DOHH2 (cell line): ENCODE data around the gene MLH1.

ENCODE experiments used
- H3F3A ChIP-seq: fragments of 200-600 bp; sonication (generic), shearing (Covaris generic); 2 replicates; pipeline ENCODE4 v1.6.0; 2016; ENCODE audit warnings: antibody characterized with exemption, mild to moderate bottlenecking; ENCODE audit not compliant: control insufficient read depth, insufficient read depth
- H3K27ac ChIP-seq: fragments of 200-600 bp; sonication (generic); 2 replicates; pipeline ENCODE4 v1.5.1; 2014; ENCODE audit warnings: low read depth, mild to moderate bottlenecking, low read length, moderate library complexity
- H3K27me3 ChIP-seq: fragments of 200-600 bp; sonication (generic); 2 replicates; pipeline ENCODE4 v1.6.1; 2014; ENCODE audit warnings: mild to moderate bottlenecking, low read length, mixed read lengths; ENCODE audit not compliant: control insufficient read depth
- H3K36me3 ChIP-seq: fragments of 200-600 bp; sonication (generic); 2 replicates; pipeline ENCODE4 v1.6.1; 2014; ENCODE audit warnings: mild to moderate bottlenecking, low read length, moderate library complexity, mixed read lengths; ENCODE audit not compliant: control insufficient read depth
- H3K4me1 ChIP-seq: fragments of 200-600 bp; sonication (generic); 2 replicates; pipeline ENCODE4 v1.6.1; 2014; ENCODE audit warnings: mild to moderate bottlenecking, low read length, mixed read lengths; ENCODE audit not compliant: control insufficient read depth
- H3K4me2 ChIP-seq: fragments of 200-600 bp; sonication (generic); 2 replicates; pipeline ENCODE4 v1.6.0; 2014; ENCODE audit warnings: mild to moderate bottlenecking, low read length, moderate library complexity
- H3K4me3 ChIP-seq: fragments of 200-600 bp; sonication (generic); 2 replicates; pipeline ENCODE4 v1.5.1; 2014; ENCODE audit warnings: mild to moderate bottlenecking, low read length, mixed read lengths
- H3K79me2 ChIP-seq: fragments of 200-600 bp; sonication (generic); 2 replicates; pipeline ENCODE4 v1.6.1; 2014; ENCODE audit warnings: mild to moderate bottlenecking, low read length, mixed read lengths; ENCODE audit not compliant: control insufficient read depth
- H3K9me2 ChIP-seq: fragments of 200-600 bp; sonication (generic); replicated peaks from 2 replicates; pipeline ENCODE4 v1.6.1; 2014; ENCODE audit warnings: mild to moderate bottlenecking, low read length, mixed read lengths; ENCODE audit not compliant: control insufficient read depth
- H3K9me3 ChIP-seq: fragments of 200-600 bp; sonication (generic); 2 replicates; pipeline ENCODE4 v1.6.1; 2014; ENCODE audit warnings: antibody characterized with exemption, low read length, mixed read lengths; ENCODE audit not compliant: control insufficient read depth, insufficient read depth
- H4K20me1 ChIP-seq: fragments of 200-600 bp; sonication (generic); 2 replicates; pipeline ENCODE4 v1.6.0; 2014; ENCODE audit warnings: low read depth, mild to moderate bottlenecking, antibody characterized with exemption, low read length, moderate library complexity; ENCODE audit not compliant: control insufficient read depth, insufficient read depth
- EZH2phosphoT487 ChIP-seq: fragments of 200-600 bp; sonication (generic); IDR thresholded peaks from 2 replicates; pipeline ENCODE4 v1.6.1; 2017; ENCODE audit warnings: borderline replicate concordance, mild to moderate bottlenecking, antibody characterized with exemption, low read length, moderate library complexity, mixed read lengths
- TF ChIP-seq, protein P1 (sequence below): fragments of 200-600 bp; sonication (generic); IDR thresholded peaks from one replicate; pipeline ENCODE4 v1.5.1; 2014; ENCODE audit warnings: antibody characterized with exemption, mild to moderate bottlenecking, low read depth, low read length; ENCODE audit not compliant: poor library complexity, severe bottlenecking

Gene MLH1

DNA sequence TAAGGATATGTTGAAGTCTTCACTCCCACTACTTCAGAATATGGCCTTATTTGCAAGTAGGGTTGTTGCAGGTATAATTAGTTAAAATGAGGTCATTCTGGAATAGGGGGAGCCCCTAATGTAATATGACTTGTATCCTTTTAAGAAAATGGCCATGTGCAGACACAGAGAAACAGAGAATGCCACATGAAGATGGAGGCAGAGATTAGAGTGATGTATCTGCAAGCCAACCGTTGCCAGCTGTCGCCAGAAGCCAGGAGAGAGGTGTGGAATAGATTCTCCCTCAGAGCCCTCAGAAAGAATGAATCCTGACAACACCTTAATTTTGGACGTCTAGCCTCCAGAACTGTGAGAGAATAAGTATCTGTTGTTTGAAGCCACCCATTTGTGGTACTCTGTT is 37.2 kb upstream of the MLH1 start:
- Histone ChIP-seq H3K4me2 (no peak overlapping the region), H3K27me3 (no peaks in the 10 kb centered on the region), H3K4me3 (no peak overlapping the region), H3K79me2 (no peaks in the 10 kb centered on the region), H3K27ac (no peak overlapping the region), H4K20me1 (no peaks in the 10 kb centered on the region), H3K9me3 (no peaks in the 10 kb centered on the region), H3K36me3 (no peaks in the 10 kb centered on the region), H3K4me1 (peaks cover 12% of the 10 kb centered on the region), H3K9me2 (no peaks in the 10 kb centered on the region), H3F3A (no peaks in the 10 kb centered on the region)
- TF ChIP-seq, protein P1, sequence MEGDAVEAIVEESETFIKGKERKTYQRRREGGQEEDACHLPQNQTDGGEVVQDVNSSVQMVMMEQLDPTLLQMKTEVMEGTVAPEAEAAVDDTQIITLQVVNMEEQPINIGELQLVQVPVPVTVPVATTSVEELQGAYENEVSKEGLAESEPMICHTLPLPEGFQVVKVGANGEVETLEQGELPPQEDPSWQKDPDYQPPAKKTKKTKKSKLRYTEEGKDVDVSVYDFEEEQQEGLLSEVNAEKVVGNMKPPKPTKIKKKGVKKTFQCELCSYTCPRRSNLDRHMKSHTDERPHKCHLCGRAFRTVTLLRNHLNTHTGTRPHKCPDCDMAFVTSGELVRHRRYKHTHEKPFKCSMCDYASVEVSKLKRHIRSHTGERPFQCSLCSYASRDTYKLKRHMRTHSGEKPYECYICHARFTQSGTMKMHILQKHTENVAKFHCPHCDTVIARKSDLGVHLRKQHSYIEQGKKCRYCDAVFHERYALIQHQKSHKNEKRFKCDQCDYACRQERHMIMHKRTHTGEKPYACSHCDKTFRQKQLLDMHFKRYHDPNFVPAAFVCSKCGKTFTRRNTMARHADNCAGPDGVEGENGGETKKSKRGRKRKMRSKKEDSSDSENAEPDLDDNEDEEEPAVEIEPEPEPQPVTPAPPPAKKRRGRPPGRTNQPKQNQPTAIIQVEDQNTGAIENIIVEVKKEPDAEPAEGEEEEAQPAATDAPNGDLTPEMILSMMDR: no peak
- no peak for TF ChIP-seq EZH2phosphoT487

DNA sequence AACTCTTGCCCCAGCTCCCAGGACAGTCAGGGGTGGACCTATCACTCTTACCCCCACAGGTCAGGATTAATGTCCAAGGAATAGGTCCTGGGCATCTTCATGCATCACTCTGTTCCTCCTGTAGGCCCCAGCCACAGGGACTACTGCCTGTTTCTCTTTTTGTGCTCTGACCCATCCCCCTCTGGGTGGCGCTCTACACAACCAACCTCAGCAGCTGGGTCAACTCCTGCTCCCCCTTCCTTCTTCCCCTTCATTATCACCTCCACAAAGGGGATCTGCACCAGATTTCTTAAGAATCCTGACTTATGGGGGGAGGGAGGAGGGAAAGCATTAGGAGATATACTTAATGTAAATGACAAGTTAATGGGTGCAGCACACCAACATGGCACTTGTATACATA is 36.3 kb upstream of the MLH1 start:
- TF ChIP-seq, protein P1: peak; percentile 75
- TF ChIP-seq EZH2phosphoT487: no peak
- H3K4me2 ChIP-seq: no peak overlapping the region

DNA sequence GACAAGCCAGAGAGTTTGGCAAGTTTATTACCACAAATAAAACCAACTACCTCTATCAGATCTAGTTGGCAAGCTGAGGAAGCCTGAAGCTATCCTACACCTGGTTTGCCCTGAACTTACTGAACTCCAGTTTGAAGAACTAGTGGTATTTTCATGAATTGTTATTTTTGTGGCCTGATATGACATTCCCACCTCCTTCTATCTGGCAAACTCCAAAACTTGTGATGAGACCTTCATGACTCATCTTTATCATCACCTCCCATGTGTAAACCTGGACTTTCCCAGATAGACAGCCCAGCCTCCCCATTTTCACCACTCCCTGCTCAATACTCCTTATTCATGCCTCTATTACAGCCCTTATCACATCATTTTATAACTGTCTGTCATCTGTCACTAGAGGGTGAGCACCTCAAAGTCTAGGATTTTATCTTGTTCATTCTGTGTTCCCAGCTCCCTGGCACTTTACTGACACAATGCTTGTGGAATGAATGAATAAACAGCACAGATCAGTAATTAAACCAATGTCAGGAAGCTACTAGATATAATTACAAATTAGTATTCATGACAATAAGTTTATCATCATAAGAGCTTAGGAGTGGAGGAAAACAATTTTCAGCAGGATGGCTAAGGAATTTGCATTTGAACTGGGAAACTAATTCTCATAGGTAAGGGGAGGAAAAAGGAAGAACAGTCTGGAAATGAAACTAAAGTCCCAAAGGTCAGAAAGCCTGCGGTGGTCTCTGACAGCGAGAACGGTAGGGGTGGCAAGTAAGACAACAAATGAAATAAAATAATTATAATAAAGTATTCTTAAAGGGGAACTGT is 35.2 kb upstream of the MLH1 start:
- Histone ChIP-seq H3K27ac (no peak overlapping the region), H4K20me1 (no peaks in the 10 kb centered on the region), H3K79me2 (no peaks in the 10 kb centered on the region), H3K9me2 (no peaks in the 10 kb centered on the region), H3F3A (no peaks in the 10 kb centered on the region), H3K27me3 (no peaks in the 10 kb centered on the region), H3K4me3 (no peak overlapping the region), H3K4me1 (peaks cover 12% of the 10 kb centered on the region), H3K36me3 (no peaks in the 10 kb centered on the region), H3K9me3 (no peaks in the 10 kb centered on the region), H3K4me2 (no peak overlapping the region)
- no peak for TF ChIP-seq EZH2phosphoT487
- TF ChIP-seq, protein P1: no peak

More for the DNA sequence above, 36.3 kb upstream of the MLH1 start:
- H3K9me2 ChIP-seq: no peaks in the 10 kb centered on the region
- H3K27ac ChIP-seq: no peak overlapping the region
- no peaks in the 10 kb centered on the region for H3K36me3 ChIP-seq
- H3K27me3 ChIP-seq: no peaks in the 10 kb centered on the region
- H3F3A ChIP-seq: no peaks in the 10 kb centered on the region
- no peaks in the 10 kb centered on the region for H3K79me2 ChIP-seq
- peaks cover 12% of the 10 kb centered on the region for H3K4me1 ChIP-seq
- no peaks in the 10 kb centered on the region for H4K20me1 ChIP-seq
- H3K9me3 ChIP-seq: no peaks in the 10 kb centered on the region
- H3K4me3 ChIP-seq: no peak overlapping the region
